Right atrium auricular region (tissue), 2 donors: Measurements from ENCODE around the gene KCNQ1OT1. TPM values are rescaled to one million over a fixed set of nuclear protein-coding genes. Genes with fewer than 3 reads are reported as not detected.
"Not testable (repeated sequence)": the region's sequence is repeated elsewhere in the genome, so short reads cannot be mapped to it uniquely, and the experiment has no call there.

Source experiments
- DNase-seq: peaks from one replicate; pipeline ENCODE4 v3.0.0-alpha.2; 2019; ENCODE audit warnings: low spot score
- H3K27ac ChIP-seq, 2 donors: fragments of 200-600 bp; sonication (generic); 1 replicate in 1 of 2; 2 replicates in 1 of 2; pipeline ENCODE4 v1.5.1; 2016 to 2019
- H3K27me3 ChIP-seq, 2 donors: fragments of 200-600 bp; sonication (generic); one replicate each; pipeline versions ENCODE4 v1.5.1 to v1.6.0; 2017 to 2019
- H3K36me3 ChIP-seq: fragments of 200-600 bp; sonication (generic); one replicate; pipeline ENCODE4 v1.5.1; 2016
- H3K4me1 ChIP-seq, 2 donors: fragments of 200-600 bp; sonication (generic); one replicate each; pipeline versions ENCODE4 v1.5.1 to v1.6.0; 2017 to 2019
- H3K4me3 ChIP-seq, 2 donors: fragments of 200-600 bp; sonication (generic); 1 replicate in 1 of 2; 2 replicates in 1 of 2; pipeline ENCODE4 v1.5.1; 2017 to 2019; ENCODE audit warnings: mild to moderate bottlenecking in 1 of 2, moderate library complexity in 1 of 2
- H3K9me3 ChIP-seq, 2 donors: fragments of 200-600 bp; sonication (generic); one replicate each; pipeline ENCODE4 v1.5.1; 2019
- CTCF ChIP-seq, 2 donors: fragments of 200-600 bp; sonication (generic); IDR thresholded peaks; one replicate each; pipeline ENCODE4 v1.5.1; 2019; ENCODE audit warnings: antibody characterized with exemption in 2 of 2
- total RNA-seq, 2 donors: library from RNA; depleted of rRNA; stranded (reverse); fragments of >200 nt; gene quantifications; one replicate each; pipeline ENCODE4 v1.1.0, GENCODE V29; 2016

The KCNQ1OT1 gene
- total RNA-seq, 2 donors from 2014 or later, result 0.35 to 0.37 TPM

- Histone ChIP-seq H3K27ac (no peak overlapping the region), H3K27me3 (no peaks in the 10 kb centered on the region), H3K9me3 (peaks cover 28 to 84% of the 10 kb centered on the region in 2 donors), H3K4me1 (no peaks in the 10 kb centered on the region), H3K4me3 (no peak overlapping the region), H3K36me3 (no peaks in the 10 kb centered on the region)
- no peak for TF ChIP-seq CTCF (IDR thresholded peaks at IDR 0.05)
- no peak for DNase-seq
Observed at GRCh38 chr11:2644844-2645778, 54.7 kb downstream of the KCNQ1OT1 start.

DNA sequence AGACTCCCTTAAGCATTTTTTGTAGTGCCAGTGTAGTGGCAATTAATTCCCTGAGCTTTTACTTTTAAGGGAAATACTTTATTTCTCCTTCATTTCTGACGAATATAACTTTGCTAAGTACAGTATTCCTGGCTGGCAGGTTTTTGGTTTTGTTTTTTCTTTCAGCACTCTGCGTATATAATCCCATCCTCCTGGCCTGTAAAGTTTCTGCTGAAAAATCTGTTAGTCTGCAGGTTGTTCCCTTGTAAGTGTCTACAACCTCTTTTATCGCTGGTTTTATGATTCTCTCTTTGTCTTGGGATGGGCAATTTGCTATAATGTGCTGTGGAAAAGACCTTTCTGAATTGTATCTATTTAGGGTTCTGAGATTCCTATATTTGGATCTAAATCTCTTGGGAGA is 56.0 kb downstream of the KCNQ1OT1 start:
- no peak for TF ChIP-seq CTCF (IDR thresholded peaks at IDR 0.05)
- H3K27me3 ChIP-seq, result no peaks in the 10 kb centered on the region
- no peak overlapping the region for H3K27ac ChIP-seq
- peaks cover 23 to 85% of the 10 kb centered on the region in 2 donors for H3K9me3 ChIP-seq
- no peaks in the 10 kb centered on the region for H3K36me3 ChIP-seq
- H3K4me1 ChIP-seq, result no peaks in the 10 kb centered on the region
- no peak for DNase-seq
- H3K4me3 ChIP-seq, result no peak overlapping the region

GRCh38 chr11:2641623-2642022 is 58.2 kb downstream of the KCNQ1OT1 start:
- TF ChIP-seq CTCF (IDR thresholded peaks at IDR 0.05), result no peak
- Histone ChIP-seq H3K9me3 (peaks cover 23 to 78% of the 10 kb centered on the region in 2 donors), H3K36me3 (no peaks in the 10 kb centered on the region), H3K4me3 (no peak overlapping the region), H3K27ac (no peak overlapping the region), H3K27me3 (no peaks in the 10 kb centered on the region), H3K4me1 (no peaks in the 10 kb centered on the region)
- DNase-seq, result no peak

DNA sequence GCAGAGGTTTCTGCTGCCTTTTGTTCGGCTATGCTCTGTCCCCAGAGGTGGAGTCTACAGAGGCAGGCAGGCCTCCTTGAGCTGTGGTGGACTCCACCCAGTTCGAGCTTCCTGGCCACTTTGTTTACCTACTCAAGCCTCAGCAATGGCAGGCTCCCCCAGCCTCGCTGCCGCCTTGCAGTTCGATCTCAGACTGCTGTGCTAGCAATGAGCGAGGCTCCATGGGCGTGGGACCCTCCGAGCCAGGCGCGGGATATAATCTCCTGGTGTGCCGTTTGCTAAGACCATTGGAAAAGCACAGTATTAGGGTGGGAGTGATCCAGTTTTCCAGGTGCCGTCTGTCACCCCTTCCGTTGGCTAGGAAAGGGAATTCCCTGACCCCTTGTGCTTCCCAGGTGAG is 60.0 kb downstream of the KCNQ1OT1 start:
- H3K9me3 ChIP-seq, result peaks cover 23 to 63% of the 10 kb centered on the region in 2 donors
- DNase-seq, H3K27me3 ChIP-seq: not testable (repeated sequence)

DNA sequence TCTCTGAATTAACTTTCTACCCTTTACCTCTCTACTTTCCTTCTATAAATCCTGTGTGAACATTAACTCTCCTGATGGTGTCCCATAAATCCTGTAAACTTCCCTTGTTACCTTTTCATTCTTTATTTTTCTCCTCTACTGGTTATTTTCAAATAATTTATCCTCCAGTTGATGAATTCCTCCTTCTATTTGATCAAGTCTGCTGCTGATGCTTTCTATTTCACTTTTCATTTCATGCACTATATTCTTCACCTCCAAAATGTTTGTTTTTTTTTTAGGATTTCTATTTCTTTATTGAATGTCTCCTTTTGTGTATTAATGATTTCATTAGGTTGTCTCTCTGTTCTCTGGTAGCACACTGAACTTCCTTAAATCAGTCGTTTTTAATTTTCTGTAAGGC is 68.6 kb downstream of the KCNQ1OT1 start:
- H3K36me3 ChIP-seq, result no peaks in the 10 kb centered on the region
- no peak overlapping the region for H3K4me3 ChIP-seq
- peaks cover 0 to 42% of the 10 kb centered on the region in 2 donors for H3K9me3 ChIP-seq
- H3K27me3 ChIP-seq, result no peaks in the 10 kb centered on the region
- no peaks in the 10 kb centered on the region for H3K4me1 ChIP-seq
- TF ChIP-seq CTCF (IDR thresholded peaks at IDR 0.05), result no peak
- no peak for DNase-seq
- no peak overlapping the region for H3K27ac ChIP-seq

More for the DNA sequence above, 60.0 kb downstream of the KCNQ1OT1 start:
- not testable (repeated sequence) for H3K4me3 ChIP-seq, H3K27ac ChIP-seq, H3K36me3 ChIP-seq, H3K4me1 ChIP-seq

GRCh38 chr11:2630679-2631078 is 69.1 kb downstream of the KCNQ1OT1 start:
- no peak for TF ChIP-seq CTCF (IDR thresholded peaks at IDR 0.05)
- DNase-seq, result no peak
- no peaks in the 10 kb centered on the region for H3K36me3 ChIP-seq
- H3K27me3 ChIP-seq, result no peaks in the 10 kb centered on the region
- H3K4me1 ChIP-seq, result no peaks in the 10 kb centered on the region
- H3K9me3 ChIP-seq, result peaks cover 0 to 42% of the 10 kb centered on the region in 2 donors
- H3K27ac ChIP-seq, result no peak overlapping the region
- H3K4me3 ChIP-seq, result no peak overlapping the region
